Esophagus (tissue), 2 donors: ENCODE measurements around the gene FOXJ3. TPM values are rescaled to one million over a fixed set of nuclear protein-coding genes. Genes with fewer than 3 reads are reported as not detected.
A peak's percentile ranks its signal among the peaks of the same experiment; 100 is the strongest.

ENCODE experiments used
- H3K27ac ChIP-seq, 2 donors: one replicate each; pipeline ENCODE4 v1.5.1; 2013; ENCODE audit warnings: low read depth in 2 of 2, mild to moderate bottlenecking in 2 of 2, inconsistent platforms in 1 of 2, low read length in 1 of 2, moderate library complexity in 1 of 2
- H3K27me3 ChIP-seq, 2 donors: one replicate each; pipeline ENCODE4 v1.6.1; 2013; ENCODE audit warnings: low read length in 2 of 2, control low read depth in 1 of 2, mild to moderate bottlenecking in 1 of 2; ENCODE audit not compliant: insufficient read depth in 2 of 2, control insufficient read depth in 1 of 2
- H3K36me3 ChIP-seq, 2 donors: one replicate each; pipeline ENCODE4 v1.6.1; 2013; ENCODE audit warnings: low read length in 1 of 2; ENCODE audit not compliant: control insufficient read depth in 2 of 2, insufficient read depth in 2 of 2
- H3K4me1 ChIP-seq, 2 donors: one replicate each; pipeline ENCODE4 v1.6.1; 2013; ENCODE audit warnings: low read length in 1 of 2; ENCODE audit not compliant: control insufficient read depth in 2 of 2, insufficient read depth in 2 of 2
- H3K4me3 ChIP-seq, 2 donors: one replicate each; pipeline ENCODE4 v1.5.1; 2013; ENCODE audit warnings: low read length in 2 of 2, mild to moderate bottlenecking in 2 of 2, low read depth in 1 of 2, moderate library complexity in 1 of 2
- H3K9me3 ChIP-seq, 2 donors: one replicate each; pipeline ENCODE4 v1.6.1; 2013; ENCODE audit warnings: mild to moderate bottlenecking in 2 of 2, low read depth in 1 of 2, low read length in 1 of 2, moderate library complexity in 1 of 2; ENCODE audit not compliant: control insufficient read depth in 2 of 2, insufficient read depth in 1 of 2
- WGBS, 2 donors: extraction: QIAGEN DNeasy Blood & Tissue Kit; methylation state at CpG; one replicate each; pipeline ENCODE4 v1.1.7; 2013; 5-methylcytosine and 5-hydroxymethylcytosine counted together
- polyA plus RNA-seq, 2 donors: library from polyadenylated mRNA; stranded (reverse); fragments of 200-250 nt; gene quantifications; one replicate each; pipeline ENCODE4 v1.2.3, GENCODE V29; 2013
- donor health status: healthy with polysubstance abuse.
- donor health status: Bipolar disorder and iron deficiency.

FOXJ3 gene
- polyA plus RNA-seq, 2 donors = 7.0 to 8.8 TPM

DNA sequence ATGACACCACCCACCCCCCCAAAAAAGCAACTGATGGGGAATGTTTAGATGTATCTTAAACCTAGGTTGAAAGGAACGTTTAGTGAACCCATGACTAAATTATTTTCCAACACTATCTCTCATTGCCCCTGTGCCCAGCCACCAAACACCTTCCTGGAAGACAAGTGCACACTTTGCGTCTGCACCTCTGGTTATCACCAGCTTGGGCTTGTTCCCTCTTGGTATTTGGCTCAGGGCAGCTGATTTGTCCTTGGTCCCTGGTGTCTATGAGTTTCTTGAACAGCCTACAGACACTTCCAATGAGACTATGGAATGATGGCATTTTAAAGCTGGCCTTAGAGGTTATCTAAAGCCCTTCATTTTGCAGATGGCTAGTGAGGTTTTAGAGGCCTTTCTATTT lies 30.1 kb upstream of the FOXJ3 start:
- 75 to 81% methylated on average over 2 of the region's 2 CpGs for WGBS, 2 donors
- Histone ChIP-seq H3K36me3 (no peaks in the 10 kb centered on the region), H3K27me3 (no peaks in the 10 kb centered on the region), H3K4me1 (no peaks in the 10 kb centered on the region), H3K4me3 (no peak overlapping the region), H3K27ac (no peak overlapping the region), H3K9me3 (no peaks in the 10 kb centered on the region)

DNA sequence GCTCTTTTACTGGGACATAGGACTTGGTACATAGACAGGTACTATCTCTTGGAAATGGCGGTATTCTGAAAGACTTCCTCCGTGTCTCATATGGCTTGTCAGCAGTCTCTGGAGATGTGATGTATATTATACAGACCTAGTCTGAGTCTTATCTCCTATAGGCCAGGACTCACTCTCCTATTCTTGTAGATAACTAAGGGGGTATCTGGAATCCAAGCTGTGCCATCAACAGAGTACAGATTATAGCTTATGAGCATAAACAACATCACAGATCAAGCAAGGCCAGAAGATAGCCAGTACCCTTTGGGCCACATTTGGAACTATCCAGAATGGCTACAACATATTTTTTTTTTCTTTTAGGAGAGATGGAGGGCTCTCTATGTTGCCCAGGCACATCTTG lies 29.5 kb upstream of the FOXJ3 start:
- H3K4me1 ChIP-seq = no peaks in the 10 kb centered on the region
- 92 to 93% methylated on average over 2 of the region's 2 CpGs for WGBS, 2 donors
- no peak overlapping the region for H3K27ac ChIP-seq
- H3K36me3 ChIP-seq = no peaks in the 10 kb centered on the region
- H3K4me3 ChIP-seq = no peak overlapping the region
- H3K27me3 ChIP-seq = no peaks in the 10 kb centered on the region
- no peaks in the 10 kb centered on the region for H3K9me3 ChIP-seq

DNA sequence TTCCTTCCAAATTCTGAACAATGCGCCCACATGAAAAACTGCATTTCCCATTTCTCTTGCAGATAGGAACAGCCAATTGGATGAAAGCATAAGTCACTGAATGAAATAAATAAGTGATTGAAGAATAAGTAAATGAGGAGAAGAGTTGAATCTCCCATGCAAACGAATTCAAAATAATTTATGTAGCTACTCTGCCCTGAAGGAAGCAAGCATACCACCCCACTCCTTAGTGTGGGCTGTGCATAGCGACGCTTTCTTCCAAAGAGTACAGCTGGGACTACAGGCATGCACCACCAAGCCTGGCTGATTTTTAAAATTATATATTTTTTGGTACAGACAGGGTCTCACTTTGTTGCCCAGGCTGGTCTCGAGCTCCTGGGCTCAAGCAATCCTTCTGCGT lies 29.1 kb upstream of the FOXJ3 start:
- no peaks in the 10 kb centered on the region for H3K27me3 ChIP-seq
- WGBS, 2 donors = 84 to 87% methylated on average over 6 of the region's 6 CpGs
- H3K9me3 ChIP-seq = no peaks in the 10 kb centered on the region
- H3K4me1 ChIP-seq = no peaks in the 10 kb centered on the region
- no peak overlapping the region for H3K4me3 ChIP-seq
- no peak overlapping the region for H3K27ac ChIP-seq
- no peaks in the 10 kb centered on the region for H3K36me3 ChIP-seq

- no peak overlapping the region for H3K4me3 ChIP-seq
- H3K4me1 ChIP-seq = no peaks in the 10 kb centered on the region
- H3K27me3 ChIP-seq = no peaks in the 10 kb centered on the region
- H3K27ac ChIP-seq = no peak overlapping the region
- H3K9me3 ChIP-seq = no peaks in the 10 kb centered on the region
- WGBS, 2 donors = 88 to 92% methylated on average over 1 of the region's 1 CpG
- no peaks in the 10 kb centered on the region for H3K36me3 ChIP-seq
Observed at GRCh38 chr1:42359466-42359865, 24.4 kb upstream of the FOXJ3 start.

DNA sequence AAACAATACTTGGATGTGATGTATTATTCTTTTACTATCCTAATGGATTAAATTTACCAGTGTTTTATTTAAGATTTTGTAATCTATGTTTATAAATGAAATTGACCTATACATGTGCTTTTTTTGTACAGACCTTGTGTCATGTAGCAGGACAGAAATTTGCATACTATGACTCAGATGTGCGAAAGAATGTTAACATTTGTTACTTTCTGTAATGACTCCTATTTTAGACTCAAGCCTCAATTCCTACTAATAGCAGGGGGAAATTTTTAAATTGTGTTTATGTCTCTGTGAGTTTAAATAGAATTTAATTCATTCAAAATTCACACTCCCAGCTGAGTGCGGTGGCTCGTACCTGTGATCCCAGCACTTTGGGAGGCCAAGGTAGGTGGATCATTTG lies 23.8 kb upstream of the FOXJ3 start:
- Histone ChIP-seq H3K9me3 (no peaks in the 10 kb centered on the region), H3K4me3 (no peak overlapping the region), H3K27me3 (no peaks in the 10 kb centered on the region), H3K36me3 (no peaks in the 10 kb centered on the region), H3K4me1 (no peaks in the 10 kb centered on the region), H3K27ac (no peak overlapping the region)
- WGBS, 2 donors = 86 to 94% methylated on average over 3 of the region's 3 CpGs

GRCh38 chr1:42350086-42350485 lies 15.1 kb upstream of the FOXJ3 start:
- H3K4me1 ChIP-seq = no peaks in the 10 kb centered on the region
- H3K27me3 ChIP-seq = no peaks in the 10 kb centered on the region
- H3K4me3 ChIP-seq = no peak overlapping the region
- H3K9me3 ChIP-seq = no peaks in the 10 kb centered on the region
- H3K36me3 ChIP-seq = no peaks in the 10 kb centered on the region
- WGBS, 2 donors = 3 to 14% methylated on average over 1 of the region's 1 CpG
- no peak overlapping the region for H3K27ac ChIP-seq

DNA sequence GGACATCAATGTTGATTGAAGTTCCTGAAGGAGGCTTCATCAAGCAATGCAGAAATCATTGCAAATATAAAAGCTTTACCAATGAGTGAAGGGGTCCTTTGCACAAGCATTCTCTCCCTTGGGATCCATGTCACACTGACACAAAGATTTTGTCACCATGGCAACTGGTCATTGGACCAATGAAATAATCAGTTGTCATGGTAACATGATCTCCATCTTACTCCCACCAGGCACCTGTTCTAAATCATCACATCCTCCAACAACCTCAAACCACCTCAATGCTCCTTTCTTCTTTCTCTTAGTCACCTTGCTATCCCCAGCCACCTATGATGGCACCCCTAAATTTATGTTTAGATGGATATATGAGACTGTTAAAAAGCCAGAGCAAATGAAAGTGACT lies 13.5 kb upstream of the FOXJ3 start:
- no peaks in the 10 kb centered on the region for H3K4me1 ChIP-seq
- no peaks in the 10 kb centered on the region for H3K9me3 ChIP-seq
- no peak overlapping the region for H3K27ac ChIP-seq
- H3K4me3 ChIP-seq = no peak overlapping the region
- no peaks in the 10 kb centered on the region for H3K36me3 ChIP-seq
- no peaks in the 10 kb centered on the region for H3K27me3 ChIP-seq

DNA sequence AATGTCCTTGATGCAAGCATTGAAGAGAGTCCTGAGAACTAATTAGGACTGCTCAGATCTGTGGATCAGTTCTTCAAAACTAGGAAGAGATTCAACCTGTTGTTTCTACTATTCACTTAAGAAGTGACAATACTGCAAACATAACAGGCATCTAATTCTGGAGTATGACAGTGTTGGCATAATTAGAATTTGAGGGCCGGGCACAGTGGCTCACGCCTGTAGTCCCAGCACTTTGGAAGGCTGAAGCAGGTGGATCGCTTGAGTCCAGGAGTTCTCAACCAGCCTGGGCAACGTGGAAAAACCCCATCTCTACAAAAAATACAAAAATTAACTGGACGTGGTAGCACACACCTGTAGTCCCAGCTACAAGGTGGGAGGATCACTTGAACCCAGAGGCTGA lies 8.0 kb upstream of the FOXJ3 start:
- 81 to 85% methylated on average over 5 of the region's 5 CpGs for WGBS, 2 donors

DNA sequence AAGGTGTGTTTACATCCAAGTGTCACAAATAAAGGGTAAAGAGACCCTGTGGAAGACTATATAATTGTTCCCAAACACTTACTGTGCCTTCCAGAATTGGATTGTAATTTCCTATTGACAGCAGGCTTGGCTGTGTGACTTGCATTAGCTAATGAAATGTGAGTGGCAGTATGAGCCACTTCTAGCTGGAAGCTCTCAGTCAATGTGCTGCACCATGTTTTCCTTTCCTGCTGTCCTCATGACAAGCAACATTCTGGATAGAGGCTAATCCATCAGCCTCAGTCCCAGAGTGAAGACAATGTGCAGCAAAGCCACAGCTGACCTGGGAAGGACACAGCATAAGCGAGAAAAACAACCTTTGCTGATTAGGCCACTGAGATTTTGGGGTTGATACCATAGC lies 5.9 kb upstream of the FOXJ3 start:
- 59 to 85% methylated on average over 1 of the region's 1 CpG for WGBS, 2 donors
- Histone ChIP-seq H3K9me3 (no peaks in the 10 kb centered on the region), H3K36me3 (no peaks in the 10 kb centered on the region), H3K27ac (peak overlapping the region; percentile 66 to 67), H3K4me1 (peaks cover 0 to 3% of the 10 kb centered on the region in 2 donors), H3K27me3 (no peaks in the 10 kb centered on the region), H3K4me3 (no peak overlapping the region)

More for the DNA sequence above, 8.0 kb upstream of the FOXJ3 start:
- H3K36me3 ChIP-seq = no peaks in the 10 kb centered on the region
- no peak overlapping the region for H3K4me3 ChIP-seq
- no peak overlapping the region for H3K27ac ChIP-seq
- no peaks in the 10 kb centered on the region for H3K9me3 ChIP-seq
- H3K27me3 ChIP-seq = no peaks in the 10 kb centered on the region
- H3K4me1 ChIP-seq = peaks cover 0 to 3% of the 10 kb centered on the region in 2 donors

GRCh38 chr1:42340093-42340492 lies 5.1 kb upstream of the FOXJ3 start:
- peak overlapping the region in 1 of 2 donors; percentile 47 for H3K27ac ChIP-seq
- 37 to 42% methylated on average over 2 of the region's 2 CpGs for WGBS, 2 donors
- H3K27me3 ChIP-seq = no peaks in the 10 kb centered on the region
- no peak overlapping the region for H3K4me3 ChIP-seq
- peaks cover 0 to 3% of the 10 kb centered on the region in 2 donors for H3K4me1 ChIP-seq
- H3K9me3 ChIP-seq = no peaks in the 10 kb centered on the region
- H3K36me3 ChIP-seq = no peaks in the 10 kb centered on the region
